OCI-LY3 (cell line): ENCODE results near the gene CAPG.
"Not testable (repeated sequence)": the region's sequence is repeated elsewhere in the genome, so short reads cannot be mapped to it uniquely, and the experiment has no call there.

Experiments used
- CTCF ChIP-seq: fragments of 200-600, 300-600 bp; sonication (generic); IDR thresholded peaks from 2 replicates; pipeline ENCODE4 v1.5.1; 2014; ENCODE audit warnings: antibody characterized with exemption, low read length, low read depth
- EZH2phosphoT487 ChIP-seq: fragments of 200-600 bp; shearing (Covaris generic); IDR thresholded peaks from 2 replicates; pipeline ENCODE4 v1.6.1; 2018; ENCODE audit warnings: antibody characterized with exemption, mixed run types, low read depth

GRCh38 chr2:85439569-85439968, 29.4 kb upstream of the CAPG start:
- TF ChIP-seq CTCF, EZH2phosphoT487: not testable (repeated sequence)
